Measurements from ENCODE around the gene ZNHIT6.

- no peak for TF ChIP-seq POLR2A (IDR thresholded peaks at IDR 0.05)
- TF ChIP-seq, protein P1, sequence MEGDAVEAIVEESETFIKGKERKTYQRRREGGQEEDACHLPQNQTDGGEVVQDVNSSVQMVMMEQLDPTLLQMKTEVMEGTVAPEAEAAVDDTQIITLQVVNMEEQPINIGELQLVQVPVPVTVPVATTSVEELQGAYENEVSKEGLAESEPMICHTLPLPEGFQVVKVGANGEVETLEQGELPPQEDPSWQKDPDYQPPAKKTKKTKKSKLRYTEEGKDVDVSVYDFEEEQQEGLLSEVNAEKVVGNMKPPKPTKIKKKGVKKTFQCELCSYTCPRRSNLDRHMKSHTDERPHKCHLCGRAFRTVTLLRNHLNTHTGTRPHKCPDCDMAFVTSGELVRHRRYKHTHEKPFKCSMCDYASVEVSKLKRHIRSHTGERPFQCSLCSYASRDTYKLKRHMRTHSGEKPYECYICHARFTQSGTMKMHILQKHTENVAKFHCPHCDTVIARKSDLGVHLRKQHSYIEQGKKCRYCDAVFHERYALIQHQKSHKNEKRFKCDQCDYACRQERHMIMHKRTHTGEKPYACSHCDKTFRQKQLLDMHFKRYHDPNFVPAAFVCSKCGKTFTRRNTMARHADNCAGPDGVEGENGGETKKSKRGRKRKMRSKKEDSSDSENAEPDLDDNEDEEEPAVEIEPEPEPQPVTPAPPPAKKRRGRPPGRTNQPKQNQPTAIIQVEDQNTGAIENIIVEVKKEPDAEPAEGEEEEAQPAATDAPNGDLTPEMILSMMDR (IDR thresholded peaks at IDR 0.05): no peak
These were observed 96.4 kb downstream of the ZNHIT6 start for GRCh38 chr1:85611856-85612255.

Measured in uterus (tissue), 2 donors.